WTC11 (cell line): ENCODE results near the gene MRPS11. TPM values are rescaled to one million over a fixed set of nuclear protein-coding genes. Genes with fewer than 3 reads are reported as not detected.

Source experiments
- ATAC-seq: fragments of 200-7000 bp; cut with Tn5 transposase; 2 replicates; pipeline ENCODE4 v1.10.0; 2021; ENCODE audit warnings: mild to moderate bottlenecking, moderate library complexity
- CTCF ChIA-PET: fragments of 300-600 bp; sonication (Branson Sonifier 250); formaldehyde crosslinking; loops from one replicate; lab custom pipeline; 2021; ENCODE audit warnings: antibody characterized with exemption; lab: Charles Lee
- POLR2A ChIA-PET: fragments of 350-600 bp; sonication (Branson Sonifier 250); formaldehyde crosslinking; loops from one replicate; lab custom pipeline; 2021; ENCODE audit warnings: antibody characterized with exemption; lab: Charles Lee
- DNase-seq: peaks from one replicate; pipeline ENCODE4 v3.0.0; 2021; ENCODE audit warnings: low spot score
- H3K27ac Mint-ChIP-seq: 2 replicates; pipeline ENCODE4 v1.8.0; 2021; ENCODE audit warnings: mixed read lengths
- H3K27me3 Mint-ChIP-seq: 2 replicates; pipeline ENCODE4 v1.8.0; 2021; ENCODE audit warnings: low read depth, mild to moderate bottlenecking, moderate library complexity, mixed read lengths
- H3K36me3 Mint-ChIP-seq: 2 replicates; pipeline ENCODE4 v1.8.0; 2021; ENCODE audit warnings: mixed read lengths
- H3K4me1 Mint-ChIP-seq: 2 replicates; pipeline ENCODE4 v1.8.0; 2022; ENCODE audit warnings: mixed read lengths
- H3K4me3 Mint-ChIP-seq: 2 replicates; pipeline ENCODE4 v1.8.0; 2021; ENCODE audit warnings: mild to moderate bottlenecking, moderate library complexity, mixed read lengths
- H3K9me3 Mint-ChIP-seq: 2 replicates; pipeline ENCODE4 v1.8.0; 2021; ENCODE audit warnings: mixed read lengths
- AFF4 ChIP-seq: sonication (generic); formaldehyde crosslinking; IDR thresholded peaks from 2 replicates; pipeline ENCODE4 v1.8.1; 2023; ENCODE audit warnings: mild to moderate bottlenecking, missing genetic modification reagents, borderline replicate concordance
- AR ChIP-seq: fragments of 250-450 bp; sonication (Bioruptor Pico); IDR thresholded peaks from 2 replicates; pipeline ENCODE4 v1.9.0; 2021; ENCODE audit warnings: mild to moderate bottlenecking
- CDX4 ChIP-seq: fragments of 250-450 bp; sonication (Bioruptor Pico); IDR thresholded peaks from 2 replicates; pipeline ENCODE4 v1.9.0; 2021; ENCODE audit warnings: moderate library complexity, mild to moderate bottlenecking, inconsistent platforms, borderline replicate concordance
- E2F1 ChIP-seq: sonication (generic); formaldehyde crosslinking; IDR thresholded peaks from 2 replicates; pipeline ENCODE4 v1.8.0; 2022; ENCODE audit warnings: mild to moderate bottlenecking, missing genetic modification reagents
- ETV6 ChIP-seq: sonication (generic); formaldehyde crosslinking; IDR thresholded peaks from 2 replicates; pipeline ENCODE4 v1.8.1; 2022; ENCODE audit warnings: mild to moderate bottlenecking, missing genetic modification reagents
- JAZF1 ChIP-seq: fragments of 250-450 bp; sonication (Bioruptor Pico); IDR thresholded peaks from 2 replicates; pipeline ENCODE4 v1.9.0; 2021; ENCODE audit warnings: moderate library complexity, mild to moderate bottlenecking, inconsistent platforms
- JUN ChIP-seq: sonication (generic); formaldehyde crosslinking; IDR thresholded peaks from 2 replicates; pipeline ENCODE4 v1.8.0; 2023; ENCODE audit warnings: mild to moderate bottlenecking, missing genetic modification reagents
- MLX ChIP-seq: sonication (generic); formaldehyde crosslinking; IDR thresholded peaks from 2 replicates; pipeline ENCODE4 v1.8.1; 2023; ENCODE audit warnings: mild to moderate bottlenecking, missing genetic modification reagents, moderate library complexity
- NFATC4 ChIP-seq: fragments of 250-450 bp; sonication (Bioruptor Pico); IDR thresholded peaks from 2 replicates; pipeline ENCODE4 v1.9.0; 2021; ENCODE audit warnings: mild to moderate bottlenecking
- NR2C2 ChIP-seq: sonication (generic); formaldehyde crosslinking; IDR thresholded peaks from 2 replicates; pipeline ENCODE4 v1.8.0; 2022; ENCODE audit warnings: mild to moderate bottlenecking, missing genetic modification reagents
- PRDM15 ChIP-seq: sonication (generic); formaldehyde crosslinking; IDR thresholded peaks from 2 replicates; pipeline ENCODE4 v1.8.0; 2022; ENCODE audit warnings: missing genetic modification reagents
- SOX15 ChIP-seq: fragments of 250-450 bp; sonication (Bioruptor Pico); IDR thresholded peaks from 2 replicates; pipeline ENCODE4 v1.9.0; 2021; ENCODE audit warnings: mild to moderate bottlenecking
- SP1 ChIP-seq: sonication (generic); formaldehyde crosslinking; conservative IDR thresholded peaks from 2 replicates; pipeline ENCODE4 v1.8.1; 2022; ENCODE audit warnings: missing genetic modification reagents
- ZMAT4 ChIP-seq: fragments of 250-450 bp; sonication (Bioruptor Pico); IDR thresholded peaks from 2 replicates; pipeline ENCODE4 v1.9.0; 2021; ENCODE audit warnings: mild to moderate bottlenecking
- ZNF232 ChIP-seq: sonication (generic); formaldehyde crosslinking; IDR thresholded peaks from 2 replicates; pipeline ENCODE4 v1.8.0; 2022; ENCODE audit warnings: mild to moderate bottlenecking, missing genetic modification reagents
- ZNF281 ChIP-seq: sonication (generic); formaldehyde crosslinking; IDR thresholded peaks from 2 replicates; pipeline ENCODE4 v1.8.0; 2023; ENCODE audit warnings: mild to moderate bottlenecking, missing genetic modification reagents
- ZNF317 ChIP-seq: sonication (generic); formaldehyde crosslinking; IDR thresholded peaks from 2 replicates; pipeline ENCODE4 v1.8.1; 2023; ENCODE audit warnings: low read depth, mild to moderate bottlenecking, moderate library complexity, missing genetic modification reagents, borderline replicate concordance
- ZNF512 ChIP-seq: sonication (generic); formaldehyde crosslinking; IDR thresholded peaks from 2 replicates; pipeline ENCODE4 v1.8.1; 2022; ENCODE audit warnings: missing genetic modification reagents, borderline replicate concordance
- total RNA-seq: library from RNA; stranded (reverse); gene quantifications from 3 replicates; pipeline ENCODE4 v1.2.3, GENCODE V29; 2021

MRPS11 gene
- total RNA-seq, 1 experiment from 2014 or later = 49.1 TPM

GRCh38 chr15:88509321-88509720 is 41.8 kb downstream of the MRPS11 start:
- Mint-ChIP-seq H3K27ac (no peak overlapping the region), H3K36me3 (peaks cover 8% of the 10 kb centered on the region), H3K4me3 (no peak overlapping the region), H3K9me3 (peaks cover 5% of the 10 kb centered on the region; the same call in 1 of the 2 replicates), H3K27me3 (peaks cover 38% of the 10 kb centered on the region), H3K4me1 (peaks cover 10% of the 10 kb centered on the region)
- POLR2A ChIA-PET = no interaction called here
- TF ChIP-seq AR (CRISPR knock-in tag) (no peak), PRDM15 (CRISPR knock-in tag) (no peak), ZNF281 (CRISPR knock-in tag) (no peak), AFF4 (no peak), ZNF317 (CRISPR knock-in tag) (no peak), JAZF1 (CRISPR knock-in tag) (no peak), MLX (no peak), ETV6 (CRISPR knock-in tag) (no peak), NR2C2 (CRISPR knock-in tag) (no peak), JUN (CRISPR knock-in tag) (no peak), SOX15 (no peak), CDX4 (no peak), NFATC4 (CRISPR knock-in tag) (no peak), ZNF232 (CRISPR knock-in tag) (no peak), ZNF512 (CRISPR knock-in tag) (no peak), ZMAT4 (CRISPR knock-in tag) (no peak), SP1 (CRISPR knock-in tag) (no peak), E2F1 (CRISPR knock-in tag) (no peak)
- no peak for DNase-seq
- CTCF ChIA-PET = interaction anchor here (1.1 kb wide), 1 partner anchor 102 kb away, joined by 3 read pairs; no protein-coding TSS in a partner anchor
- no peak for ATAC-seq
